Measurements from ENCODE around the gene RAB7A. TPM values are rescaled to one million over a fixed set of nuclear protein-coding genes. Genes with fewer than 3 reads are reported as not detected.
A peak's percentile ranks its signal among the peaks of the same experiment; 100 is the strongest.

The RAB7A gene
- total and polyA plus RNA-seq, 2 of the 4 experiments (the other 2 are of a cell fraction) = 57.0 to 240 TPM

DNA sequence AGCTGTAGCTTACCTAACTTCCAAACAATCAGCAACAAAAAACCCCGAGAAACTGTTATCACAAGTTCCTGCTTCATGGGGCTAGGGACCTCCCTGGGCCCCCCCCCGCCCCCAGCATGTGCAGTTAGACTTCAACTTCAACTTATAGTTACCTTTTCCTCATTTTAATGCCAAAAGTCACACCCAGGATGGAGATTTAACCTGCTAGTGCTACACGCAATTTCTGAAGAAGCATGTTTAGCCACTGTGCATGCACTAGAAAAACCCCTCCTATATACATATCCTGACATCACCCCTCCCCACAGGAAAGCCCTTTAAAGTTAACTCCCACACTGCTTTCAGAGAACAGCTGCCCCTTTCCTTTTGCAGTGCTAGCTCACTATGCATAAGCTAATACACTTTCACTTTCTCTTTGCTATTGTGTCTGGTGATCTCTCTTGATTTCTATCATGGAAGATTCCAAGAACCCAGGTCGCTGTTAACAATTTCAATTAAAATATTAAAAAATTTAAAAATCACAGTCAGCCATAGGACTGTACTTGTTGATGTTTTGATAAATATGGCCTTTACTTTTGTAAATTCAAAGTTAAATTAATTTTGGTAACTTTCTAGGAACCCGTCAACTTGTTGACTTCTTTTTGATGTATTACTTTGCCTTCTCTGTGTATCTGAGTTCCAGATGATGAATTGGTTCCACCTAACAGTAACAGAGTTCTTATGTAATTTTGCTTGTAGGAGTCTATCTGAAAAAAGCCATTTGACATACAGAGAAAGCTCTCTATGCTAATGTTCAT is 78.2 kb downstream of the RAB7A start:
- H3K14ac ChIP-seq (replicated peaks; ENCODE audit: low read depth, low read length) = no peak overlapping the region
- no peak overlapping the region for H2BK120ac ChIP-seq (ENCODE audit: low read depth, low read length)
- H4K5ac ChIP-seq (ENCODE audit: low read depth, low read length) = peak overlapping the region; percentile 48; the same call in 1 of the 2 replicates
- H2AFZ ChIP-seq (replicated peaks; ENCODE audit: low read length, poor library complexity) = no peak overlapping the region
- ATAC-seq (ENCODE audit: low read depth) = peak; percentile 71
- no peak overlapping the region for H3K4ac ChIP-seq (ENCODE audit: low read depth, low read length)
- no TSS peak for BruUV-seq (replicated peaks)
- no peak overlapping the region for H3K9ac ChIP-seq (ENCODE audit: low read depth, low read length)
- peak; percentile 60 for DNase-seq
- no peak overlapping the region for H4K91ac ChIP-seq (ENCODE audit: insufficient read depth, low read depth, low read length)
- ChIA-PET CTCF (interaction anchor here (0.6 to 1.2 kb wide), 2 partner anchors 9 to 124 kb away, joined by 3 to 4 read pairs; no protein-coding TSS in a partner anchor), POLR2A (ENCODE audit: unreplicated experiment) (no interaction called here)
- H3K18ac ChIP-seq (ENCODE audit: low read depth, low read length) = no peak overlapping the region
- peaks cover 36% of the 10 kb centered on the region for H3K36me3 ChIP-seq (ENCODE audit: control insufficient read depth, insufficient read depth, low read length)
- no peak overlapping the region for H2AK5ac ChIP-seq (ENCODE audit: low read depth, low read length)
- no peak overlapping the region for H2BK20ac ChIP-seq (ENCODE audit: low read depth, low read length)
- H3K4me2 ChIP-seq (ENCODE audit: low read depth, low read length) = peak overlapping the region; percentile 96
- in situ Hi-C loops (cut with MboI; ENCODE audit: low sequenced_read_pairs) = no loop called here
- intact Hi-C loops (cut with micrococcal nuclease) = no loop called here
- peaks cover 10% of the 10 kb centered on the region for H3K4me1 ChIP-seq (ENCODE audit: control insufficient read depth, insufficient read depth, low read length)
- H2BK5ac ChIP-seq (ENCODE audit: low read depth, low read length, poor library complexity, severe bottlenecking) = peak overlapping the region; percentile 5
- no peak overlapping the region for H2BK15ac ChIP-seq (ENCODE audit: low read depth, low read length)
- peak overlapping the region; percentile 7; the same call in 1 of the 2 replicates for H3K4me3 ChIP-seq (ENCODE audit: insufficient read depth, low read depth, low read length)
- no peaks in the 10 kb centered on the region for H3K9me3 ChIP-seq (ENCODE audit: control insufficient read depth, insufficient read depth, low read length)
- H4K20me1 ChIP-seq (ENCODE audit: insufficient read depth, low read length) = peaks cover 26% of the 10 kb centered on the region; the same call in 1 of the 2 replicates
- H2AK9ac ChIP-seq (replicated peaks; ENCODE audit: low read depth, low read length, poor library complexity) = no peak overlapping the region
- H3K27me3 ChIP-seq (ENCODE audit: control insufficient read depth, insufficient read depth, low read length) = no peaks in the 10 kb centered on the region
- H3K9me1 ChIP-seq (ENCODE audit: insufficient read depth, low read length) = peaks cover 25% of the 10 kb centered on the region
- H4K8ac ChIP-seq (ENCODE audit: low read depth in 2 of 2, low read length in 2 of 2) = peak overlapping the region in 1 of 2 experiments; percentile 1; a peak in 1 of 4 replicates
- H3K79me1 ChIP-seq (ENCODE audit: low read depth in 1 of 2, low read length in 2 of 2) = peaks cover 53 to 68% of the 10 kb centered on the region in 2 experiments
- dilution Hi-C loops (cut with HindIII; ENCODE audit: low sequenced_read_pairs, unreplicated experiment) = no loop called here
- TF ChIP-seq CHD1 (IDR thresholded peaks at IDR 0.05; ENCODE audit: low read depth, low read length) (no peak), NFE2L2 (IDR thresholded peaks at IDR 0.05; ENCODE audit: low read depth, low read length) (no peak), POLR2A (IDR thresholded peaks at IDR 0.05; ENCODE audit: low read depth, low read length) (no peak), MXI1 (IDR thresholded peaks at IDR 0.05; ENCODE audit: borderline replicate concordance, low read depth, low read length) (no peak)
- TF ChIP-seq, protein P1, sequence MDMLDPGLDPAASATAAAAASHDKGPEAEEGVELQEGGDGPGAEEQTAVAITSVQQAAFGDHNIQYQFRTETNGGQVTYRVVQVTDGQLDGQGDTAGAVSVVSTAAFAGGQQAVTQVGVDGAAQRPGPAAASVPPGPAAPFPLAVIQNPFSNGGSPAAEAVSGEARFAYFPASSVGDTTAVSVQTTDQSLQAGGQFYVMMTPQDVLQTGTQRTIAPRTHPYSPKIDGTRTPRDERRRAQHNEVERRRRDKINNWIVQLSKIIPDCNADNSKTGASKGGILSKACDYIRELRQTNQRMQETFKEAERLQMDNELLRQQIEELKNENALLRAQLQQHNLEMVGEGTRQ (IDR thresholded peaks at IDR 0.05; ENCODE audit: low read depth, low read length) = no peak
- TF ChIP-seq, protein P2, sequence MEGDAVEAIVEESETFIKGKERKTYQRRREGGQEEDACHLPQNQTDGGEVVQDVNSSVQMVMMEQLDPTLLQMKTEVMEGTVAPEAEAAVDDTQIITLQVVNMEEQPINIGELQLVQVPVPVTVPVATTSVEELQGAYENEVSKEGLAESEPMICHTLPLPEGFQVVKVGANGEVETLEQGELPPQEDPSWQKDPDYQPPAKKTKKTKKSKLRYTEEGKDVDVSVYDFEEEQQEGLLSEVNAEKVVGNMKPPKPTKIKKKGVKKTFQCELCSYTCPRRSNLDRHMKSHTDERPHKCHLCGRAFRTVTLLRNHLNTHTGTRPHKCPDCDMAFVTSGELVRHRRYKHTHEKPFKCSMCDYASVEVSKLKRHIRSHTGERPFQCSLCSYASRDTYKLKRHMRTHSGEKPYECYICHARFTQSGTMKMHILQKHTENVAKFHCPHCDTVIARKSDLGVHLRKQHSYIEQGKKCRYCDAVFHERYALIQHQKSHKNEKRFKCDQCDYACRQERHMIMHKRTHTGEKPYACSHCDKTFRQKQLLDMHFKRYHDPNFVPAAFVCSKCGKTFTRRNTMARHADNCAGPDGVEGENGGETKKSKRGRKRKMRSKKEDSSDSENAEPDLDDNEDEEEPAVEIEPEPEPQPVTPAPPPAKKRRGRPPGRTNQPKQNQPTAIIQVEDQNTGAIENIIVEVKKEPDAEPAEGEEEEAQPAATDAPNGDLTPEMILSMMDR (conservative IDR thresholded peaks at IDR 0.05; ENCODE audit: low read depth, low read length) = no peak
- TF ChIP-seq, protein P3, sequence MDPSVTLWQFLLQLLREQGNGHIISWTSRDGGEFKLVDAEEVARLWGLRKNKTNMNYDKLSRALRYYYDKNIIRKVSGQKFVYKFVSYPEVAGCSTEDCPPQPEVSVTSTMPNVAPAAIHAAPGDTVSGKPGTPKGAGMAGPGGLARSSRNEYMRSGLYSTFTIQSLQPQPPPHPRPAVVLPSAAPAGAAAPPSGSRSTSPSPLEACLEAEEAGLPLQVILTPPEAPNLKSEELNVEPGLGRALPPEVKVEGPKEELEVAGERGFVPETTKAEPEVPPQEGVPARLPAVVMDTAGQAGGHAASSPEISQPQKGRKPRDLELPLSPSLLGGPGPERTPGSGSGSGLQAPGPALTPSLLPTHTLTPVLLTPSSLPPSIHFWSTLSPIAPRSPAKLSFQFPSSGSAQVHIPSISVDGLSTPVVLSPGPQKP (IDR thresholded peaks at IDR 0.05; ENCODE audit: borderline replicate concordance, low read depth, low read length) = no peak
- 71% methylated on average over 1 of the region's 5 CpGs; no CpG with 5 or more reads in 1 of the 2 experiments for WGBS, 2 experiments (ENCODE audit: extremely low coverage in 2 of 2, insufficient read length in 1 of 2)
- 0 out of 2 replicates have a peak overlapping the region, but pooled peaks have one; percentile 20 for H3K23ac ChIP-seq (ENCODE audit: low read depth, low read length)
- no peak overlapping the region for H3K56ac ChIP-seq (ENCODE audit: extremely low read depth, insufficient read depth, low read length)
- H3K27ac ChIP-seq (ENCODE audit: insufficient read depth, low read length) = no peak overlapping the region
